Endothelial cell of umbilical vein (primary cell): Measurements from ENCODE around the gene PLA2G4C. TPM values are rescaled to one million over a fixed set of nuclear protein-coding genes. Genes with fewer than 3 reads are reported as not detected.

Experiments used
- BruUV-seq: library from RNA; stranded (reverse); fragments of 400-500 nt; replicated peaks from 2 replicates; lab custom pipeline; 2021; lab: Mats Ljungman, UMichigan
- CTCF ChIA-PET: fragments of 300-600, 350-600 bp; sonication (Branson Sonifier 250); formaldehyde crosslinking; loops from one replicate; lab custom pipeline; 2021; ENCODE audit warnings: antibody characterized with exemption, inconsistent platforms; lab: Charles Lee
- POLR2A ChIA-PET: fragments of 300-600, 350-600 bp; sonication (Branson Sonifier 250); formaldehyde crosslinking; loops from one replicate; lab custom pipeline; 2021; ENCODE audit warnings: antibody characterized with exemption, inconsistent platforms; lab: Charles Lee
- DNase-seq: peaks from one replicate; pipeline ENCODE4 v3.0.0-alpha.2; 2011; ENCODE audit warnings: low read depth, low spot score
- FAIRE-seq: peaks from 2 replicates; lab custom pipeline; 2011; peaks lifted over from hg19 to GRCh38; lab: Jason Lieb, UNC
- H2AFZ ChIP-seq: 2 replicates; pipeline ENCODE4 v1.6.0; 2012; ENCODE audit warnings: low read depth, low read length, control low read depth, inconsistent platforms
- H3K27ac ChIP-seq: 2 replicates; pipeline ENCODE4 v1.5.1; 2011; ENCODE audit warnings: low read depth, mild to moderate bottlenecking, control low read depth, low read length, moderate library complexity; ENCODE audit not compliant: insufficient read depth
- H3K27me3 ChIP-seq, 2 experiments: 2 replicates each; pipeline versions ENCODE4 v1.6.0 to v1.6.1; 2011; ENCODE audit warnings: low read length in 2 of 2, mixed read lengths in 1 of 2; ENCODE audit not compliant: control insufficient read depth in 2 of 2, insufficient read depth in 2 of 2
- H3K36me3 ChIP-seq, 2 experiments: 2 replicates in 1 of 2; 3 replicates in 1 of 2; pipeline ENCODE4 v1.5.1; 2011; ENCODE audit warnings: low read length in 2 of 2, mild to moderate bottlenecking in 1 of 2, moderate library complexity in 1 of 2; ENCODE audit not compliant: control insufficient read depth in 2 of 2, insufficient read depth in 2 of 2; ENCODE audit errors: extremely low read depth in 1 of 2
- H3K4me1 ChIP-seq: 3 replicates; pipeline ENCODE4 v1.5.1; 2011; ENCODE audit warnings: mild to moderate bottlenecking, low read length; ENCODE audit not compliant: control insufficient read depth, insufficient read depth; ENCODE audit errors: extremely low read depth
- H3K4me2 ChIP-seq: 2 replicates; pipeline ENCODE4 v1.6.1; 2011; ENCODE audit warnings: low read length, control low read depth, mixed read lengths; ENCODE audit not compliant: insufficient read depth
- H3K4me3 ChIP-seq, 3 experiments: fragments of 200-600 bp in 1 of 3; sonication (generic), shearing (Covaris generic) in 1 of 3; replicated peaks in 1 of 3; 2 replicates each; pipeline ENCODE4 v1.5.1; 2011 to 2016; ENCODE audit warnings: control low read depth in 3 of 3, low read length in 3 of 3, mild to moderate bottlenecking in 2 of 3, inconsistent platforms in 1 of 3, low read depth in 1 of 3, moderate library complexity in 1 of 3; ENCODE audit not compliant: insufficient read depth in 1 of 3
- H3K79me2 ChIP-seq: 2 replicates; pipeline ENCODE4 v1.6.0; 2012; ENCODE audit warnings: low read length, inconsistent platforms; ENCODE audit not compliant: control insufficient read depth, insufficient read depth
- H3K9ac ChIP-seq: replicated peaks from 2 replicates; pipeline ENCODE3; 2011; ENCODE audit warnings: low read length, control low read depth; ENCODE audit not compliant: insufficient read depth; ENCODE audit errors: extremely low read depth
- H3K9me1 ChIP-seq: replicated peaks from 3 replicates; pipeline ENCODE4 v1.6.0; 2011; ENCODE audit warnings: mild to moderate bottlenecking, low read length; ENCODE audit not compliant: control insufficient read depth, insufficient read depth; ENCODE audit errors: extremely low read depth
- H3K9me3 ChIP-seq: replicated peaks from 2 replicates; pipeline ENCODE4 v1.5.1; 2012; ENCODE audit warnings: low read length, inconsistent platforms; ENCODE audit not compliant: control insufficient read depth, insufficient read depth
- H4K20me1 ChIP-seq: replicated peaks from 2 replicates; pipeline ENCODE3; 2011; ENCODE audit warnings: mild to moderate bottlenecking, low read length; ENCODE audit not compliant: control insufficient read depth, insufficient read depth; ENCODE audit errors: extremely low read depth
- CTCF ChIP-seq, 2 donors: IDR thresholded peaks; 1 replicate in 1 of 2; 2 replicates in 1 of 2; pipeline ENCODE4 v1.5.1; 2011; ENCODE audit warnings: low read length in 2 of 2, mild to moderate bottlenecking in 2 of 2, moderate library complexity in 2 of 2, control low read depth in 1 of 2, inconsistent platforms in 1 of 2, low read depth in 1 of 2; ENCODE audit not compliant: insufficient read depth in 1 of 2; ENCODE audit errors: extremely low read depth in 1 of 2
- EZH2 ChIP-seq: IDR thresholded peaks from 2 replicates; pipeline ENCODE4 v1.6.1; 2012; ENCODE audit warnings: borderline replicate concordance, low read depth, mild to moderate bottlenecking, moderate library complexity, low read length, inconsistent platforms; ENCODE audit not compliant: severe bottlenecking
- GATA2 ChIP-seq: IDR thresholded peaks from 2 replicates; pipeline ENCODE4 v1.7.0; 2011; ENCODE audit warnings: low read depth, mild to moderate bottlenecking, moderate library complexity, mixed read lengths, low read length; ENCODE audit not compliant: insufficient read length, insufficient read depth
- JUN ChIP-seq: IDR thresholded peaks from 2 replicates; pipeline ENCODE4 v1.6.1; 2011; ENCODE audit warnings: borderline replicate concordance, low read depth; ENCODE audit not compliant: insufficient read length, insufficient read depth
- MAX ChIP-seq: IDR thresholded peaks from 2 replicates; pipeline ENCODE4 v1.6.1; 2011; ENCODE audit not compliant: insufficient read depth, insufficient read length
- MYC ChIP-seq: IDR thresholded peaks from one replicate; pipeline ENCODE4 v1.6.1; 2011; ENCODE audit warnings: mild to moderate bottlenecking, low read depth, low read length
- POLR2AphosphoS5 ChIP-seq: IDR thresholded peaks from 2 replicates; pipeline ENCODE4 v1.6.1; 2012; ENCODE audit warnings: low read depth, mild to moderate bottlenecking, control low read depth, low read length, moderate library complexity; ENCODE audit not compliant: insufficient read depth
- dilution Hi-C: fragments of 300-500 bp; cut with MboI; formaldehyde crosslinking; loops from one replicate; pipeline ENCODE4 v1.15.0; 2019; ENCODE audit warnings: low sequenced_read_pairs; ENCODE audit not compliant: extremely low pct_ligation_motif_present
- intact Hi-C: fragments of 100-400 bp; cut with micrococcal nuclease; formaldehyde crosslinking; loops from one replicate; pipeline ENCODE4 v1.10.0; 2022
- polyA plus RNA-seq, 4 experiments: library from polyadenylated mRNA; depleted of rRNA in 3 of 4; stranded (reverse) in 3 of 4; unstranded in 1 of 4; fragments of >200 nt; gene quantifications; 2 replicates each; pipeline versions ENCODE4 v1.2.1 to v1.2.3, GENCODE V29; 2011 to 2012; ENCODE audit warnings: missing spikeins in 1 of 4
- total RNA-seq: library from RNA; stranded (reverse); gene quantifications from 2 replicates; pipeline ENCODE4 v1.2.3, GENCODE V29; 2021

PLA2G4C gene
- total and polyA plus RNA-seq, 2 donors (not counting 3 experiments of a cell fraction or from before 2014, with no cell fraction given) = 53.1 to 63.4 TPM

- Histone ChIP-seq H3K27ac (no peak overlapping the region), H3K36me3 (no peaks in the 10 kb centered on the region), H3K9me1 (no peaks in the 10 kb centered on the region), H3K4me1 (no peaks in the 10 kb centered on the region), H3K27me3 (no peaks in the 10 kb centered on the region), H3K79me2 (no peaks in the 10 kb centered on the region), H3K4me2 (no peak overlapping the region), H3K9me3 (no peaks in the 10 kb centered on the region), H3K4me3 (no peak overlapping the region), H3K9ac (no peak overlapping the region), H4K20me1 (no peaks in the 10 kb centered on the region), H2AFZ (no peak overlapping the region)
- intact Hi-C loops (no loop called here), dilution Hi-C loops (no loop called here)
- no TSS peak for BruUV-seq
- TF ChIP-seq MAX = no peak
- ChIA-PET CTCF (no interaction called here), POLR2A (no interaction called here)
- FAIRE-seq = no peak
- DNase-seq = no peak
Measured at GRCh38 chr19:48030073-48030472, 80.5 kb downstream of the PLA2G4C start.

- Histone ChIP-seq H3K27ac (no peak overlapping the region), H3K4me2 (no peak overlapping the region), H4K20me1 (no peaks in the 10 kb centered on the region), H3K4me1 (no peaks in the 10 kb centered on the region), H3K79me2 (no peaks in the 10 kb centered on the region), H2AFZ (no peak overlapping the region), H3K9me1 (no peaks in the 10 kb centered on the region), H3K27me3 (no peaks in the 10 kb centered on the region), H3K9ac (no peak overlapping the region), H3K4me3 (no peak overlapping the region), H3K36me3 (no peaks in the 10 kb centered on the region), H3K9me3 (no peaks in the 10 kb centered on the region)
- intact Hi-C loops = no loop called here
- no TSS peak for BruUV-seq
- TF ChIP-seq POLR2AphosphoS5 (no peak), MYC (no peak), GATA2 (no peak), JUN (no peak), CTCF (IDR thresholded peaks at IDR 0.05; ENCODE audit: extremely low read depth in 1 of 2, insufficient read depth in 1 of 2, low read depth in 1 of 2, low read length in 2 of 2) (no peak), EZH2 (no peak)
- FAIRE-seq (no peak), DNase-seq (no peak)
- dilution Hi-C loops = no loop called here
- ChIA-PET CTCF (interaction anchor here (0.6 to 1.2 kb wide), 2 partner anchors 12 to 30 kb away, joined by 3 to 6 read pairs; no protein-coding TSS in a partner anchor), POLR2A (interaction anchor here (0.6 kb wide), 1 partner anchor 194 kb away, joined by 8 read pairs; no protein-coding TSS in a partner anchor)
Measured at GRCh38 chr19:48029431-48029830, 81.2 kb downstream of the PLA2G4C start.
